HepG2 (cell line): ENCODE data around the gene NKX3-2. TPM values are rescaled to one million over a fixed set of nuclear protein-coding genes. Genes with fewer than 3 reads are reported as not detected.

Experiments used
- ATAC-seq: fragments of 200-7000 bp; cut with Tn5 transposase; 3 replicates; pipeline ENCODE4 v1.9.1; 2020; ENCODE audit warnings: mild to moderate bottlenecking, moderate library complexity
- BruUV-seq: library from RNA; stranded (reverse); fragments of 400-500 nt; replicated peaks from 2 replicates; lab custom pipeline; 2021; lab: Mats Ljungman, UMichigan
- CTCF ChIA-PET: fragments of 300-600 bp; formaldehyde crosslinking; extraction: SDS; loops from one replicate; lab custom pipeline; 2021; ENCODE audit warnings: low total read pairs, inconsistent platforms, low intra/inter-chr PET ratio; lab: Yijun Ruan, JAX
- POLR2A ChIA-PET: fragments of 350-600 bp; sonication (Branson Sonifier 250); formaldehyde crosslinking; loops from one replicate; lab custom pipeline; 2020; ENCODE audit warnings: antibody characterized with exemption, inconsistent platforms; lab: Yijun Ruan, JAX
- DNase-seq: peaks from one replicate; pipeline ENCODE4 v3.0.0-alpha.2; 2015; ENCODE audit warnings: low spot score
- FAIRE-seq: peaks from 3 replicates; lab custom pipeline; 2011; peaks lifted over from hg19 to GRCh38; lab: Jason Lieb, UNC
- H2AFZ ChIP-seq: one replicate; pipeline ENCODE4 v1.6.1; 2011; ENCODE audit warnings: low read length, inconsistent platforms
- H3K27ac ChIP-seq: fragments of 300-600 bp; 3 replicates; pipeline ENCODE4 v1.8.0; 2011; ENCODE audit warnings: mixed run types, mild to moderate bottlenecking, mixed read lengths, low read length, inconsistent platforms; ENCODE audit not compliant: insufficient read depth; ENCODE audit errors: extremely low read length
- H3K27me3 ChIP-seq, 2 experiments: fragments of 200-600 bp in 1 of 2; 2 replicates in 1 of 2; 3 replicates in 1 of 2; pipeline versions ENCODE4 v1.6.0 to v1.8.0; 2011; ENCODE audit warnings: low read length in 2 of 2, mild to moderate bottlenecking in 2 of 2, moderate library complexity in 2 of 2, inconsistent platforms in 1 of 2; ENCODE audit not compliant: insufficient read depth in 2 of 2, control insufficient read depth in 1 of 2
- H3K36me3 ChIP-seq, 2 experiments: fragments of 200-600 bp in 1 of 2; replicated peaks in 1 of 2; 2 replicates in 1 of 2; 3 replicates in 1 of 2; pipeline versions ENCODE4 v1.5.1 to v1.8.0; 2011; ENCODE audit warnings: low read length in 2 of 2, inconsistent platforms in 1 of 2; ENCODE audit not compliant: insufficient read depth in 2 of 2, control insufficient read depth in 1 of 2
- H3K4me1 ChIP-seq: 2 replicates; pipeline ENCODE4 v1.5.1; 2012; ENCODE audit warnings: low read length, inconsistent platforms; ENCODE audit not compliant: insufficient read depth
- H3K4me2 ChIP-seq: 2 replicates; pipeline ENCODE4 v1.6.0; 2011; ENCODE audit warnings: low read depth, low read length, inconsistent platforms
- H3K4me3 ChIP-seq, 3 experiments: fragments of 200-600 bp in 1 of 3; sonication (generic), shearing (Covaris generic) in 1 of 3; replicated peaks in 1 of 3; 2 replicates each; pipeline ENCODE4 v1.5.1; 2011 to 2016; ENCODE audit warnings: low read length in 3 of 3, inconsistent platforms in 2 of 3, low read depth in 2 of 3, mild to moderate bottlenecking in 2 of 3, control low read depth in 1 of 3, mixed read lengths in 1 of 3; ENCODE audit not compliant: insufficient read depth in 1 of 3
- H3K79me2 ChIP-seq: one replicate; pipeline ENCODE4 v1.6.1; 2011; ENCODE audit warnings: low read length, inconsistent platforms; ENCODE audit not compliant: insufficient read depth
- H3K9ac ChIP-seq: 2 replicates; pipeline ENCODE4 v1.6.0; 2011; ENCODE audit warnings: mild to moderate bottlenecking, low read depth, low read length, inconsistent platforms; ENCODE audit not compliant: insufficient read depth
- H3K9me3 ChIP-seq: 2 replicates; pipeline ENCODE4 v1.5.1; 2012; ENCODE audit warnings: mild to moderate bottlenecking, low read length
- H4K20me1 ChIP-seq: 2 replicates; pipeline ENCODE4 v1.6.0; 2011; ENCODE audit warnings: inconsistent platforms, mild to moderate bottlenecking, low read length, moderate library complexity; ENCODE audit not compliant: insufficient read depth
- ADNP ChIP-seq: sonication (generic); formaldehyde crosslinking; IDR thresholded peaks from 2 replicates; pipeline ENCODE4 v1.4.0; 2020; ENCODE audit warnings: missing genetic modification reagents
- EP300 ChIP-seq, 3 experiments: sonication (generic) in 1 of 3; formaldehyde crosslinking in 1 of 3; IDR thresholded peaks; 2 replicates each; pipeline versions ENCODE4 v1.5.1 to v1.6.1; 2011 to 2020; ENCODE audit warnings: low read depth in 2 of 3, low read length in 2 of 3, borderline replicate concordance in 1 of 3, improper control_type of control experiment in 1 of 3, mild to moderate bottlenecking in 1 of 3, missing genetic modification reagents in 1 of 3, moderate library complexity in 1 of 3
- MAF1 ChIP-seq: sonication (generic); formaldehyde crosslinking; IDR thresholded peaks from 2 replicates; pipeline ENCODE4 v1.5.0; 2020; ENCODE audit warnings: missing genetic modification reagents, borderline replicate concordance
- NFYB ChIP-seq: sonication (generic); formaldehyde crosslinking; IDR thresholded peaks from 2 replicates; pipeline ENCODE4 v1.4.0; 2020; ENCODE audit warnings: missing genetic modification reagents
- NRL ChIP-seq: sonication (generic); formaldehyde crosslinking; IDR thresholded peaks from 2 replicates; pipeline ENCODE4 v1.5.0; 2020; ENCODE audit warnings: missing genetic modification reagents, mild to moderate bottlenecking, moderate library complexity, borderline replicate concordance
- SMAD1 ChIP-seq: sonication (generic); formaldehyde crosslinking; IDR thresholded peaks from 2 replicates; pipeline ENCODE4 v1.4.0; 2020; ENCODE audit warnings: missing genetic modification reagents, low read depth, mild to moderate bottlenecking, borderline replicate concordance
- SMC3 ChIP-seq: IDR thresholded peaks from 2 replicates; pipeline ENCODE4 v1.6.1; 2011; ENCODE audit warnings: low read length, improper control_type of control experiment
- TERF1 ChIP-seq: sonication (generic); formaldehyde crosslinking; IDR thresholded peaks from 2 replicates; pipeline ENCODE4 v1.8.0; 2022; ENCODE audit warnings: mild to moderate bottlenecking, missing genetic modification reagents, moderate library complexity
- ZNF382 ChIP-seq: sonication (generic); formaldehyde crosslinking; IDR thresholded peaks from 2 replicates; pipeline ENCODE4 v1.5.0; 2020; ENCODE audit warnings: missing genetic modification reagents, mild to moderate bottlenecking, borderline replicate concordance
- ZNF646 ChIP-seq: sonication (generic); formaldehyde crosslinking; IDR thresholded peaks from 2 replicates; pipeline ENCODE4 v1.9.0; 2021; ENCODE audit warnings: mild to moderate bottlenecking, missing genetic modification reagents
- ZNF788 ChIP-seq: sonication (generic); formaldehyde crosslinking; IDR thresholded peaks from 2 replicates; pipeline ENCODE4 v1.5.0; 2020; ENCODE audit warnings: mild to moderate bottlenecking, missing genetic modification reagents, borderline replicate concordance
- WGBS: methylation state at CpG from one replicate; pipeline ENCODE4 v1.1.6; 2017; ENCODE audit warnings: low lambda C conversion rate; 5-methylcytosine and 5-hydroxymethylcytosine counted together
- in situ Hi-C: cut with HindIII; loops from 2 replicates; pipeline ENCODE4 v1.10.0; 2017; ENCODE audit warnings: low pct_unique_long_range_greater_than_20kb; ENCODE audit not compliant: extremely low pct_ligation_motif_present
- intact Hi-C: fragments of 100-400 bp; cut with micrococcal nuclease; formaldehyde crosslinking; loops from one replicate; pipeline ENCODE4 v1.10.0; 2022; ENCODE audit not compliant: unreplicated experiment
- polyA plus RNA-seq, 8 experiments: library from polyadenylated mRNA; depleted of rRNA in 3 of 8; stranded (reverse) in 7 of 8; unstranded in 1 of 8; fragments of >200 nt; fragmentation: Illumina TruSeq in 4 of 8; extraction: Trizol in 4 of 8; gene quantifications; 2 replicates each; pipeline versions ENCODE4 v1.2.1 to v1.2.3, GENCODE V29; 2011 to 2016; ENCODE audit warnings: low read depth in 4 of 8, missing spikeins in 1 of 8, mixed read lengths in 1 of 8; ENCODE audit not compliant: insufficient read depth in 1 of 8
- total RNA-seq, 5 experiments: library from RNA; depleted of rRNA; stranded (reverse); fragments of >200 nt; fragmentation: Illumina TruSeq; extraction: Trizol; gene quantifications; 2 replicates each; pipeline ENCODE4 v1.2.3, GENCODE V29; 2016; ENCODE audit warnings: low read depth in 1 of 5
- TF ChIP-seq, protein P1 (sequence below): sonication (generic); formaldehyde crosslinking; IDR thresholded peaks from 2 replicates; pipeline ENCODE4 v1.5.0; 2020; ENCODE audit warnings: mild to moderate bottlenecking, low read depth, missing genetic modification reagents, borderline replicate concordance
- TF ChIP-seq, protein P2 (sequence below): sonication (generic); formaldehyde crosslinking; IDR thresholded peaks from 2 replicates; pipeline ENCODE4 v1.5.0; 2020; ENCODE audit warnings: missing genetic modification reagents, mild to moderate bottlenecking, borderline replicate concordance

NKX3-2 gene
- total and polyA plus RNA-seq, 2 of the 13 experiments (the other 11 are each of a cell fraction or from before 2014, with no cell fraction given) = 0.07 to 0.13 TPM

DNA sequence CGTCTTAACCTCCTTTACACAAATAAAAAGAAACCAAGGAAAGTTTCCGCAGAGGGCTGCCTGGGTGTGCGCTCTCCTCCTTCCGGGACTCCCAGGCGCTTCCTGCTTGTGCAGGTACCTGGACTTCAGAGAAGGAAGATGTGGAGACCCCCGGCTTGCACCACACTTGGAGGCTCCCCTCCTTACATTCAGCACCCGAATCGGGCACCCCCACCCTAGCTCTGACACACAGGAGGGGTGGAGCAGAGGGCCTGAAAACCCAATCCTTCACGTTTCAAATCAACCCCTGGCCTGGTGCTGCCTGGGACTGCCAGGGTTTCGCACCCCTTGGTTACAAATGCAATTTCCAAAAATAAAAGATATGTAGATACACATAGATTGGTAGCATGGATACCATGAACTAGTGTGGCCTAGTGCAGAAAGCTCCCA, 3.1 kb downstream of the NKX3-2 start:
- H3K27me3 ChIP-seq = peaks cover 5 to 58% of the 10 kb centered on the region in 2 experiments; a peak in 4 of 5 replicates
- H4K20me1 ChIP-seq = 0 out of 2 replicates have a peak, but pooled peaks cover 2% of the 10 kb centered on the region
- DNase-seq (no peak), FAIRE-seq (no peak), ATAC-seq (no peak)
- POLR2A ChIA-PET = no interaction called here
- intact Hi-C loops = loop anchor here (10.0 kb wide), 1 partner anchor 416 kb away; no protein-coding TSS in a partner anchor
- BruUV-seq = no TSS peak
- H3K4me2 ChIP-seq = no peak overlapping the region
- no peak overlapping the region for H2AFZ ChIP-seq
- no peaks in the 10 kb centered on the region for H3K36me3 ChIP-seq
- H3K9me3 ChIP-seq = no peaks in the 10 kb centered on the region
- WGBS = 65% methylated on average over 10 of the region's 10 CpGs
- H3K4me3 ChIP-seq = no peak overlapping the region
- no peak overlapping the region for H3K9ac ChIP-seq
- no peak overlapping the region for H3K27ac ChIP-seq
- TF ChIP-seq EP300 (IDR thresholded peaks at IDR 0.05; ENCODE audit: low read depth in 2 of 2, low read length in 2 of 2) (no peak), EP300 (CRISPR knock-in tag; IDR thresholded peaks at IDR 0.05; ENCODE audit: borderline replicate concordance) (no peak), SMC3 (no peak), ZNF382 (CRISPR knock-in tag) (no peak), NRL (CRISPR knock-in tag) (no peak), MAF1 (CRISPR knock-in tag) (no peak), ZNF646 (CRISPR knock-in tag) (no peak), SMAD1 (no peak), NFYB (CRISPR knock-in tag) (no peak), ZNF788 (CRISPR knock-in tag) (no peak), ADNP (CRISPR knock-in tag) (no peak), TERF1 (no peak)
- TF ChIP-seq, protein P1, sequence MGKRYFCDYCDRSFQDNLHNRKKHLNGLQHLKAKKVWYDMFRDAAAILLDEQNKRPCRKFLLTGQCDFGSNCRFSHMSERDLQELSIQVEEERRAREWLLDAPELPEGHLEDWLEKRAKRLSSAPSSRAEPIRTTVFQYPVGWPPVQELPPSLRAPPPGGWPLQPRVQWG = no peak
- TF ChIP-seq, protein P2, sequence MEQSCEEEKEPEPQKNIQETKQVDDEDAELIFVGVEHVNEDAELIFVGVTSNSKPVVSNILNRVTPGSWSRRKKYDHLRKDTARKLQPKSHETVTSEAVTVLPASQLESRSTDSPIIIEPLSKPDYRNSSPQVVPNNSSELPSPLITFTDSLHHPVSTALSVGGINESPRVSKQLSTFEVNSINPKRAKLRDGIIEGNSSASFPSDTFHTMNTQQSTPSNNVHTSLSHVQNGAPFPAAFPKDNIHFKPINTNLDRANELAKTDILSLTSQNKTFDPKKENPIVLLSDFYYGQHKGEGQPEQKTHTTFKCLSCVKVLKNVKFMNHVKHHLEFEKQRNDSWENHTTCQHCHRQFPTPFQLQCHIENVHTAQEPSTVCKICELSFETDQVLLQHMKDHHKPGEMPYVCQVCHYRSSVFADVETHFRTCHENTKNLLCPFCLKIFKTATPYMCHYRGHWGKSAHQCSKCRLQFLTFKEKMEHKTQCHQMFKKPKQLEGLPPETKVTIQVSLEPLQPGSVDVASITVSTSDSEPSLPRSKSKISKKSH (CRISPR knock-in tag) = no peak
- CTCF ChIA-PET = no interaction called here
- peaks cover 23% of the 10 kb centered on the region for H3K4me1 ChIP-seq
- in situ Hi-C loops = no loop called here
- H3K79me2 ChIP-seq = no peaks in the 10 kb centered on the region
